ENCODE results near the gene MBOAT2.

MBOAT2 gene

DNA sequence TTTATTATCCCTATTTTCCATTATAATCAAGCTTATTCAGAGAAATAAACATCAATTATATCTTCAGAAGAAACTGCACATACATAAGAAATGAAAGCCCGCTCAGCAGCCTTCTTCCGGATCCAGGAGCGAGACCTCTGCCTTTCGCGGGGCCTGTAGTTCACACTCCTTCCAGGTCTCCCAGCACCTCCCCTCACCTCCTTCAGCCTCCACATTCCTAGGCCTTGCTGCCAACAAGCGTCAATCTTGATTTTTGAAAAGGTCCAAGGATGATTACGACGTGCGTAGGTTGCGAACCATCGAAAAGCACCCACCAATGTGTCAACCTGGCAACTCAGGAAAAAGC, 165.7 kb downstream of the MBOAT2 start:
- no peaks in the 10 kb centered on the region for H3K27me3 ChIP-seq (ENCODE audit: insufficient read depth, low read length)
- 74% methylated on average over 11 of the region's 11 CpGs for WGBS
- H3K36me3 ChIP-seq (ENCODE audit: insufficient read depth, low read length): no peaks in the 10 kb centered on the region
- no peak overlapping the region for H3K27ac ChIP-seq (ENCODE audit: low read depth, low read length)
- H3K9ac ChIP-seq (ENCODE audit: low read depth, low read length): no peak overlapping the region
- 0 out of 2 replicates have a peak, but pooled peaks cover 8% of the 10 kb centered on the region for H3K4me1 ChIP-seq (ENCODE audit: insufficient read depth, low read length)
- H3K4me3 ChIP-seq (ENCODE audit: low read length): peak overlapping the region; percentile 98
- H3K9me3 ChIP-seq (ENCODE audit: insufficient read depth, low read depth, low read length): no peaks in the 10 kb centered on the region

DNA sequence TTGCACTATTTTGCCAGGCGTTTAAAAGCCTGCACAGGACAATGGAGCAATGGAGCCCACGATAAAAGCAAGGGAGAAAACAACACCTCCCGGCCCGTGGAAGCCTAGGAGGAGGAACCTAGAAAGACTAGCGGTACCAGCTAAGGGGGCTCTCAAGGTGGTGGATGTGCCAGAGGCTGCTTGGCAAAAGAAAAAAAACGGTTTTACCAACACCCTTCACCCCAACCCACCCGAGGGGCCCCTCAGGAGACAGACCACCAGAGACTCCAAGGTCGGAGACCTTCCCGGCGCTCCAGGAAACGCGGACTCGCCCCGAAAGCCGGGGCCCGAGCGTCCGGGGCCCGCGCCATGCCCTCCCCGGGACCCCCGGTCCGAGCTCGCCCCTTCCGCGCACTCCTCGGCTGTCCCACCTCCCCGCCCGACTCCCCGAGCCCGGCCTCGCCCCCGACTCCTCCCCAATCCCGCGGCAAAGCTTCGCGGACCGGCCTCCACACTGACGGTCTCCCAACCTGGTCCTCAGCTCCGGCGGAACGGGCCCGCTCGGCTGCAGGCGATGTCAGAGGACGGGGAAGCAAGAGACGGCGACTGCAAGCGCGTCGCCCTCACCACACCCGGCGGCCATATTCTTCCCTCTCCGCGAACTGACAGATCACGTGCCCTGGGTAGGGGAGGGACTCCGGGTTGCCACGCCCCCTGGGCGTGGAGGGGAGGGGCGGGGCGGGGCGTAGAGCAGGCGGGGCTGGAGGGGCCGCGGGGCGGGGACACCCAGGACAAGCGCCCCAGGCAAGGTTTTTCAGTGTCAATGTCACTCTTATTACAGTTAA, 166.3 kb downstream of the MBOAT2 start, which contains the start of gene KIDINS220:
Gene KIDINS220, minus strand, starts transcription at position 643 of the 824 bp plus-strand sequence. CDS start 10,520 bp downstream, outside the sequence.
- Histone ChIP-seq H3K9ac (ENCODE audit: low read depth, low read length) (peak within 1 kb of the TSS; percentile 75), H3K27ac (ENCODE audit: low read depth, low read length) (no peak within 1 kb of the TSS), H3K4me3 (ENCODE audit: low read length) (peak within 1 kb of the TSS; percentile 98), H3K9me3 (ENCODE audit: insufficient read depth, low read depth, low read length) (no peaks in the 10 kb centered on the region), H3K27me3 (ENCODE audit: insufficient read depth, low read length) (no peaks in the 10 kb centered on the region), H3K4me1 (ENCODE audit: insufficient read depth, low read length) (0 out of 2 replicates have a peak, but pooled peaks cover 8% of the 10 kb centered on the region), H3K36me3 (ENCODE audit: insufficient read depth, low read length) (no peaks in the 10 kb centered on the region)
- under 1% methylated on average over 67 of the region's 67 CpGs for WGBS

DNA sequence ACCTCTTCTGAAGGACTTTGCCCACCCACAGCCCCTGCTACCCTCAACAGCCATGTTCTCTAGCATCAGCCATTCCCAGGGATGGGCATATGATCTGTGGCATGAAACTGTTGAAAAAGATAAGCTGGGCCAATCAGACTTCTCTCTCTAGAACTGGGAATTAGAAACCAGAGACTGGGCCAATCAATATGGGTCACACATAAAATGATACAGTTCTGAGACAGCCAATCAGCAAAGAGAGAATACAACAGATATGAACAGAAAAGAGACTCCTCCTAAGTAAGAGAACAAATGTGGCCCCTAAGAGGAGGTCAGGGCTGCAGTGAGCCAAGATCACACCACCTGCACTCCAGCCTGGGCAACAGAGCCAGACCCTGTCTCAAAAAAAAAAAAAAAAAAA, 168.2 kb downstream of the MBOAT2 start:
- H3K27me3 ChIP-seq (ENCODE audit: insufficient read depth, low read length): no peaks in the 10 kb centered on the region
- no peak overlapping the region for H3K4me3 ChIP-seq (ENCODE audit: low read length)
- peaks cover 15% of the 10 kb centered on the region; the same call in 1 of the 2 replicates for H3K4me1 ChIP-seq (ENCODE audit: insufficient read depth, low read length)
- H3K9ac ChIP-seq (ENCODE audit: low read depth, low read length): no peak overlapping the region
- H3K27ac ChIP-seq (ENCODE audit: low read depth, low read length): no peak overlapping the region
- H3K36me3 ChIP-seq (ENCODE audit: insufficient read depth, low read length): no peaks in the 10 kb centered on the region
- H3K9me3 ChIP-seq (ENCODE audit: insufficient read depth, low read depth, low read length): no peaks in the 10 kb centered on the region

DNA sequence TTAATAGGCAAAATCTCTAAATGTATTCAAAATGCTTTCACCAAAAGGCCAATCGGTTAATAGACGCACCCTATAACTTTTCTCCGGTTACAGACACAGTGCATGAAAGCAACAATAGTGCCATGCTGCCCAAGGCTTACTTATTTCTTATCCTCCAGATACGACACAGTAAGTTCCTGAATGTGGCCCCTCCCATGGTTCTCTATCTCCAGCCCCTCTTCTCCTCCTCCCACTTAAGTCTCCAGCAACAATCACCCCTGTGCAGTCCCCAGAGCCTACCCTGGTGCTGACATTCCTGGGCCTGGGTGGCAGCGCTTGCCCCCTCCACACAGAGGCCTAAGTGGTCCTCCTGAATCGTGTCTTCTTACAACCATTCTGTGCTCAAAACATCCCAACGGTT, 169.6 kb downstream of the MBOAT2 start:
- WGBS: 94% methylated on average over 7 of the region's 7 CpGs
- no peak overlapping the region for H3K9ac ChIP-seq (ENCODE audit: low read depth, low read length)
- H3K4me1 ChIP-seq (ENCODE audit: insufficient read depth, low read length): peaks cover 15% of the 10 kb centered on the region; the same call in 1 of the 2 replicates
- no peaks in the 10 kb centered on the region for H3K9me3 ChIP-seq (ENCODE audit: insufficient read depth, low read depth, low read length)
- no peak overlapping the region for H3K27ac ChIP-seq (ENCODE audit: low read depth, low read length)
- no peaks in the 10 kb centered on the region for H3K36me3 ChIP-seq (ENCODE audit: insufficient read depth, low read length)
- H3K4me3 ChIP-seq (ENCODE audit: low read length): no peak overlapping the region
- H3K27me3 ChIP-seq (ENCODE audit: insufficient read depth, low read length): no peaks in the 10 kb centered on the region

DNA sequence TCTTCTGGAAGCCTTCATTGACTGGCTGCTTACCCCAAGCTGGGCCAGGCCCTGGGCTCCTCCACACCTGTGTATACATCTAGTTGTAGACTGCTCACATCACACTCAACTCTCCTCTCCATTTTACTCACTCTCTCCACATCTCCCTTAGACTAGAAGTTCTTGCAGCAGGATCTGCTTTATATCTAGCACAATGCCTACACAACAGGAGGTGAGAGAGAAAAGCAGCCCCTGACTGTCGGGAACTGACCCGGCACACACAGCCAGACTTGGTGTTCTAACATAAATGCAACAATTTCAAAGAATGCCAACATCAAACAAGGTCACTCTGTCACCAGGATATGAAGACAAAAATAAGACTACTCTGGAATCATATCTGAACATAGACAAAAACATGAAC, 172.0 kb downstream of the MBOAT2 start:
- H3K36me3 ChIP-seq (ENCODE audit: insufficient read depth, low read length): no peaks in the 10 kb centered on the region
- 74% methylated on average over 2 of the region's 2 CpGs for WGBS
- no peak overlapping the region for H3K4me3 ChIP-seq (ENCODE audit: low read length)
- H3K27me3 ChIP-seq (ENCODE audit: insufficient read depth, low read length): no peaks in the 10 kb centered on the region
- H3K27ac ChIP-seq (ENCODE audit: low read depth, low read length): no peak overlapping the region
- no peaks in the 10 kb centered on the region for H3K9me3 ChIP-seq (ENCODE audit: insufficient read depth, low read depth, low read length)
- H3K9ac ChIP-seq (ENCODE audit: low read depth, low read length): no peak overlapping the region
- H3K4me1 ChIP-seq (ENCODE audit: insufficient read depth, low read length): peaks cover 13% of the 10 kb centered on the region; the same call in 1 of the 2 replicates

DNA sequence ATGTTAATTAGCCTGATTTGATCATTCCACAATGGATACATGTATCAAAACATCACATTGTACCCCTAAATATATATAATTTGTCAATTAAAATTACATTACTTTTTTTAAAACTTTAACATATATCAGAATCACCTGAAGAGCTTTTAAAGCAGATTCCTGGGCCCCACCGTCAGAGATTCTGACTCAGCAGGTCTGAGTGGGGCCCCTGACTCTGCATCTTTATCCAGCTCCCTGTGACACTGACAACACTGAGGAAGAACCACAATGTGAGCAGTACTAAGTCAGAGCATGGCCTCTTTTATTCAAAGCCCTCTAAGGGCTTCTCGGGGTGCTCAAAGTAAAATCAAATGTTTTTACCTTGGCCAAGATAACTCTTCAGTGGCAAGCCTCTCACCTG, 175.8 kb downstream of the MBOAT2 start:
- WGBS: 93% methylated on average over 2 of the region's 2 CpGs

DNA sequence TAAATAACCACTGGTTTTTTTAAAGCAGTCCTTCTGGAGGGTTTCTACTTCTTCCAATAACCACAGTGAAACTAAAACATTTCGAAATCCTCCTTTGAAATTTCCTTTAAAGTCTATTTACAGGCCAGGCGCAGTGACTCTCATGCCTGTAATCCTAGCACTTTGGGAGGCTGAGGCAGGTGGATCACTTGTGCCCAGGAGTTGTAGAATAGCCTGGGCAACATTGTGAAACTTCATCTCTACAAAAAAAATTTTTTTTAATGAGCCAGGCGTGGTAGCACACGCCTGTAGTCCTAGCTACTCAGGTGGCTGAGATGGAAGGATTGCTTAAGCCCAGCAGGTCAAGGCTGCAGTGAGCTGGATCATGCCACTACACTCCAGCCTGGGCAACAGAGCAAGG, 181.3 kb downstream of the MBOAT2 start:
- Histone ChIP-seq H3K9ac (ENCODE audit: low read depth, low read length) (no peak overlapping the region), H3K4me3 (ENCODE audit: low read length) (no peak overlapping the region), H3K36me3 (ENCODE audit: insufficient read depth, low read length) (peaks cover 25% of the 10 kb centered on the region), H3K27me3 (ENCODE audit: insufficient read depth, low read length) (no peaks in the 10 kb centered on the region), H3K9me3 (ENCODE audit: insufficient read depth, low read depth, low read length) (no peaks in the 10 kb centered on the region), H3K4me1 (ENCODE audit: insufficient read depth, low read length) (no peaks in the 10 kb centered on the region), H3K27ac (ENCODE audit: low read depth, low read length) (no peak overlapping the region)
- 98% methylated on average over 4 of the region's 4 CpGs for WGBS

More for the DNA sequence above, 175.8 kb downstream of the MBOAT2 start:
- H3K27me3 ChIP-seq (ENCODE audit: insufficient read depth, low read length): no peaks in the 10 kb centered on the region
- H3K36me3 ChIP-seq (ENCODE audit: insufficient read depth, low read length): peaks cover 16% of the 10 kb centered on the region
- no peak overlapping the region for H3K9ac ChIP-seq (ENCODE audit: low read depth, low read length)
- H3K27ac ChIP-seq (ENCODE audit: low read depth, low read length): no peak overlapping the region
- peaks cover 7% of the 10 kb centered on the region; the same call in 1 of the 2 replicates for H3K4me1 ChIP-seq (ENCODE audit: insufficient read depth, low read length)
- no peak overlapping the region for H3K4me3 ChIP-seq (ENCODE audit: low read length)
- H3K9me3 ChIP-seq (ENCODE audit: insufficient read depth, low read depth, low read length): no peaks in the 10 kb centered on the region

DNA sequence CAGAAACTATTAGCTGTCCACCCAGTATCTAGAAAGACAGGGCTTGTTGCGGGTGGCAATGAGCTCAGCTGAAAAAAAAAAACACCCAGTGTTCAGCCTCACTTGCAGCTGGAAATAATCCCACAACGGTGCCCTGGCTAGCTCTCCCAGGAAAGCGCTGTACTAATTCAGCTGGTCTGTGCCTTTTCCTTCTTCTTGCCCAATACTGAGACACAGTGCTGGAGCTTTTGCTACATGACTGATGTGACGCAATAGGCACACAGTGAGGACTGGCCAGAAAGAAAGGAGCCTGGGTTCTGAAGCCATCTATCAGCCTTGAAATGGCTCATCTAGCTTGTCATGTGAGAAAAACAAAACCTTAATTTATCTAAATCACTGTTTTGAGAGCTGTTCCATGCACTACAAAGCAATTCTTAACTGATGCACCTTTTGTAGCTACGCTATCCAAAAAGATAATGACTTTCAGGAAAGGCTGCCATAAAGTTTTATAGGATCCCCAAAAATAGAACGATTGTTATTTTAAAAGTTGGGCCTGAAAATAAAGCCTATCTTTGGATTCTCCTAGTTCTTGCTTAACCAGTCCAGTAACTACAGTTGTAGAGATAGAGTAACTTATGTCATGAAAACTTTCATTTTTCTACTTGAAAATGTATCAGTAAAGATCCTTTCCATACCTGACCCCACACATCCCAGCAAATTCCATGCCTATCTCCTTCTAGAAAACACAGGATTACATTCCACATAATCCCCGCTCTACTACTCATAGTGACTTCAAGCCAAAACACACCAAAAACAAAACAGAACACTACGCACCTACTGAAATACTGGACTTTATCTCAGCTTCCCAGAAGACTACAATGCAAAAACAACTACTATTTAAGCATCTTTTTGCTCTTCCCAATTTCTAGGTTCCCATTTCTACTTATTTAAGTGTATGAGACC, 181.9 kb downstream of the MBOAT2 start:
- H3K9me3 ChIP-seq (ENCODE audit: insufficient read depth, low read depth, low read length): no peaks in the 10 kb centered on the region
- no peaks in the 10 kb centered on the region for H3K4me1 ChIP-seq (ENCODE audit: insufficient read depth, low read length)
- 84% methylated on average over 8 of the region's 8 CpGs for WGBS
- peaks cover 25% of the 10 kb centered on the region for H3K36me3 ChIP-seq (ENCODE audit: insufficient read depth, low read length)
- no peak overlapping the region for H3K27ac ChIP-seq (ENCODE audit: low read depth, low read length)
- no peaks in the 10 kb centered on the region for H3K27me3 ChIP-seq (ENCODE audit: insufficient read depth, low read length)
- no peak overlapping the region for H3K4me3 ChIP-seq (ENCODE audit: low read length)
- H3K9ac ChIP-seq (ENCODE audit: low read depth, low read length): no peak overlapping the region

DNA sequence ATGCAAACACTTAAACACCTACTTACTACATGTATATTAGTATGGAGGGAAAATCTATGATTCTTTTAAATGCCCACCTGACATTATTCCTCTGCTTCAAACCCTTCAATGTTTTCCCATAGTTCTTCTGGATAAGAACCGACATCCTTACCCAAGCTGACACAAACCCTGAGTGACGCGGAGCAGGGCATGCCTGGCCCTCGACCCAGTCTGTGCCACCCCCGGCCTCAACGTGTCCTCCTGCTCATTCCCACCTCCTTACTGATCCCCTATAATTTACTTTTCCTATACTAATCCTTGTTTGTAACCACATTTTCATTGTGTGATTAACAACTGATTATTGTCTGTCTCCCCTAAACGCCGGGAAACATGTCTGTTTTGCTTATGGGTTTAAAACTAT, 183.5 kb downstream of the MBOAT2 start:
- WGBS: 94% methylated on average over 8 of the region's 8 CpGs

DNA sequence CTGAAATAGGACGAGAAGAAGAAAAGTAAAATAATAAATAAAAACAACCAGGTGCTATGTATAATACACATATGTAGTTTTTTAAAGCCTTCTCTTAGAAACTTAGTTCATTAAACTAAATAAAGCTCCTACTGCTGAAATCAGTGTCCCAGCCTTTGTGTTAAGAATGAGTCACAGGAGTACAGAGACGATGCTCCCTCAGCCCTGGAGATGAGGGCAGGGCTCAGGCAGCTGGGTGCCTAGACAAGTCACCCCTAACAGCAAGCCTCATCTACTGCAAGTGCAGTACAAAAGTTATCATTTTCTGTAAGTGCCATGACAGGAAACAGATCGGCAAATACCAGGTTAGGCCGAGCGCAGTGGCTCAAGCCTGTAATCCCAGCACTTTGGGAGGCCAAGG, 184.3 kb downstream of the MBOAT2 start:
- WGBS: 91% methylated on average over 4 of the region's 5 CpGs
- no peaks in the 10 kb centered on the region for H3K9me3 ChIP-seq (ENCODE audit: insufficient read depth, low read depth, low read length)

More for the DNA sequence above, 183.5 kb downstream of the MBOAT2 start:
- no peaks in the 10 kb centered on the region for H3K4me1 ChIP-seq (ENCODE audit: insufficient read depth, low read length)
- H3K9ac ChIP-seq (ENCODE audit: low read depth, low read length): no peak overlapping the region
- peaks cover 19% of the 10 kb centered on the region for H3K36me3 ChIP-seq (ENCODE audit: insufficient read depth, low read length)
- H3K27me3 ChIP-seq (ENCODE audit: insufficient read depth, low read length): no peaks in the 10 kb centered on the region
- no peak overlapping the region for H3K4me3 ChIP-seq (ENCODE audit: low read length)
- no peak overlapping the region for H3K27ac ChIP-seq (ENCODE audit: low read depth, low read length)
- H3K9me3 ChIP-seq (ENCODE audit: insufficient read depth, low read depth, low read length): no peaks in the 10 kb centered on the region

DNA sequence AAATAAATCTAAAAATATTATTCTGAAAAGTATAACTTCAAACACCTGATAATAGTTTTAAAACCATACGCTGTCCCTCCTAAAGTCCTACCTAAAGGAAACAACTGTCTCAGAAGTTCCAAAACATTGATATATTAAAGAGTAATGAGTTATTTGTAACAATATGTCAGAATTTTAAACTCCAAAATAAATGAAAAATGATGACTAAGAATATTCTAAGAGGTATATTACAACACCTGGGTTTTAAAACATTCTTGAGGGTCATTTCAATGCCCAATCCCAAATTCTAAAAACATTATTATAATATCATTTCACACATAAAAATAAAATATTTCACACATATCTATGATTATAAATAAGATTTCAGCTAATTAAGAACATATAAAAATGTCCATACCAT, 186.3 kb downstream of the MBOAT2 start:
- Histone ChIP-seq H3K4me1 (ENCODE audit: insufficient read depth, low read length) (no peaks in the 10 kb centered on the region), H3K9me3 (ENCODE audit: insufficient read depth, low read depth, low read length) (no peaks in the 10 kb centered on the region), H3K4me3 (ENCODE audit: low read length) (no peak overlapping the region), H3K27ac (ENCODE audit: low read depth, low read length) (no peak overlapping the region), H3K36me3 (ENCODE audit: insufficient read depth, low read length) (peaks cover 17% of the 10 kb centered on the region), H3K27me3 (ENCODE audit: insufficient read depth, low read length) (no peaks in the 10 kb centered on the region), H3K9ac (ENCODE audit: low read depth, low read length) (no peak overlapping the region)
- no CpG with 5 or more reads among the region's 1 CpG for WGBS

More for the DNA sequence above, 184.3 kb downstream of the MBOAT2 start:
- Histone ChIP-seq H3K36me3 (ENCODE audit: insufficient read depth, low read length) (peaks cover 14% of the 10 kb centered on the region), H3K9ac (ENCODE audit: low read depth, low read length) (no peak overlapping the region), H3K27me3 (ENCODE audit: insufficient read depth, low read length) (no peaks in the 10 kb centered on the region), H3K27ac (ENCODE audit: low read depth, low read length) (no peak overlapping the region), H3K4me1 (ENCODE audit: insufficient read depth, low read length) (no peaks in the 10 kb centered on the region), H3K4me3 (ENCODE audit: low read length) (no peak overlapping the region)

Data from HUES64 (cell line).